HepG2 (cell line): ENCODE data around the gene ARMH3. TPM values are rescaled to one million over a fixed set of nuclear protein-coding genes. Genes with fewer than 3 reads are reported as not detected.

Experiments used
- ATAC-seq: fragments of 200-7000 bp; cut with Tn5 transposase; 3 replicates; pipeline ENCODE4 v1.9.1; 2020; ENCODE audit warnings: mild to moderate bottlenecking, moderate library complexity
- BruUV-seq: library from RNA; stranded (reverse); fragments of 400-500 nt; replicated peaks from 2 replicates; lab custom pipeline; 2021; lab: Mats Ljungman, UMichigan
- CTCF ChIA-PET: fragments of 300-600 bp; formaldehyde crosslinking; extraction: SDS; loops from one replicate; lab custom pipeline; 2021; ENCODE audit warnings: low total read pairs, inconsistent platforms, low intra/inter-chr PET ratio; lab: Yijun Ruan, JAX
- POLR2A ChIA-PET: fragments of 350-600 bp; sonication (Branson Sonifier 250); formaldehyde crosslinking; loops from one replicate; lab custom pipeline; 2020; ENCODE audit warnings: antibody characterized with exemption, inconsistent platforms; lab: Yijun Ruan, JAX
- DNase-seq: peaks from one replicate; pipeline ENCODE4 v3.0.0-alpha.2; 2015; ENCODE audit warnings: low spot score
- FAIRE-seq: peaks from 3 replicates; lab custom pipeline; 2011; peaks lifted over from hg19 to GRCh38; lab: Jason Lieb, UNC
- H2AFZ ChIP-seq: one replicate; pipeline ENCODE4 v1.6.1; 2011; ENCODE audit warnings: low read length, inconsistent platforms
- H3K27ac ChIP-seq: fragments of 300-600 bp; 3 replicates; pipeline ENCODE4 v1.8.0; 2011; ENCODE audit warnings: mixed run types, mild to moderate bottlenecking, mixed read lengths, low read length, inconsistent platforms; ENCODE audit not compliant: insufficient read depth; ENCODE audit errors: extremely low read length
- H3K27me3 ChIP-seq, 2 experiments: fragments of 200-600 bp in 1 of 2; 2 replicates in 1 of 2; 3 replicates in 1 of 2; pipeline versions ENCODE4 v1.6.0 to v1.8.0; 2011; ENCODE audit warnings: low read length in 2 of 2, mild to moderate bottlenecking in 2 of 2, moderate library complexity in 2 of 2, inconsistent platforms in 1 of 2; ENCODE audit not compliant: insufficient read depth in 2 of 2, control insufficient read depth in 1 of 2
- H3K36me3 ChIP-seq, 2 experiments: fragments of 200-600 bp in 1 of 2; replicated peaks in 1 of 2; 2 replicates in 1 of 2; 3 replicates in 1 of 2; pipeline versions ENCODE4 v1.5.1 to v1.8.0; 2011; ENCODE audit warnings: low read length in 2 of 2, inconsistent platforms in 1 of 2; ENCODE audit not compliant: insufficient read depth in 2 of 2, control insufficient read depth in 1 of 2
- H3K4me1 ChIP-seq: 2 replicates; pipeline ENCODE4 v1.5.1; 2012; ENCODE audit warnings: low read length, inconsistent platforms; ENCODE audit not compliant: insufficient read depth
- H3K4me2 ChIP-seq: 2 replicates; pipeline ENCODE4 v1.6.0; 2011; ENCODE audit warnings: low read depth, low read length, inconsistent platforms
- H3K4me3 ChIP-seq, 3 experiments: fragments of 200-600 bp in 1 of 3; sonication (generic), shearing (Covaris generic) in 1 of 3; replicated peaks in 1 of 3; 2 replicates each; pipeline ENCODE4 v1.5.1; 2011 to 2016; ENCODE audit warnings: low read length in 3 of 3, inconsistent platforms in 2 of 3, low read depth in 2 of 3, mild to moderate bottlenecking in 2 of 3, control low read depth in 1 of 3, mixed read lengths in 1 of 3; ENCODE audit not compliant: insufficient read depth in 1 of 3
- H3K79me2 ChIP-seq: one replicate; pipeline ENCODE4 v1.6.1; 2011; ENCODE audit warnings: low read length, inconsistent platforms; ENCODE audit not compliant: insufficient read depth
- H3K9ac ChIP-seq: 2 replicates; pipeline ENCODE4 v1.6.0; 2011; ENCODE audit warnings: mild to moderate bottlenecking, low read depth, low read length, inconsistent platforms; ENCODE audit not compliant: insufficient read depth
- H3K9me3 ChIP-seq: 2 replicates; pipeline ENCODE4 v1.5.1; 2012; ENCODE audit warnings: mild to moderate bottlenecking, low read length
- H4K20me1 ChIP-seq: 2 replicates; pipeline ENCODE4 v1.6.0; 2011; ENCODE audit warnings: inconsistent platforms, mild to moderate bottlenecking, low read length, moderate library complexity; ENCODE audit not compliant: insufficient read depth
- DMTF1 ChIP-seq: sonication (generic); formaldehyde crosslinking; IDR thresholded peaks from 2 replicates; pipeline ENCODE4 v1.4.0; 2020; ENCODE audit warnings: mild to moderate bottlenecking, missing genetic modification reagents
- FOXP1 ChIP-seq, 2 experiments: fragments of 450-650 bp in 1 of 2; IDR thresholded peaks; 2 replicates each; pipeline ENCODE4 v1.6.1; 2017 to 2018; ENCODE audit warnings: antibody characterized with exemption in 1 of 2
- MLX ChIP-seq: IDR thresholded peaks from 2 replicates; pipeline ENCODE4 v1.6.1; 2016
- RORA ChIP-seq: sonication (generic); formaldehyde crosslinking; IDR thresholded peaks from 2 replicates; pipeline ENCODE4 v1.5.0; 2020; ENCODE audit warnings: mild to moderate bottlenecking, missing genetic modification reagents, moderate library complexity
- SRSF1 ChIP-seq: fragments of 200-400 bp; formaldehyde crosslinking; optimal IDR thresholded peaks from 2 replicates; pipeline ENCODE3; 2017; ENCODE audit warnings: mild to moderate bottlenecking, low read depth, low read length, moderate library complexity
- TFDP1 ChIP-seq: IDR thresholded peaks from 2 replicates; pipeline ENCODE4 v1.6.1; 2016; ENCODE audit warnings: missing compliant biosample characterization, missing genetic modification reagents, borderline replicate concordance
- ZKSCAN5 ChIP-seq: sonication (generic); formaldehyde crosslinking; IDR thresholded peaks from 2 replicates; pipeline ENCODE4 v1.5.1; 2020; ENCODE audit warnings: mild to moderate bottlenecking, missing genetic modification reagents
- ZNF510 ChIP-seq: sonication (generic); formaldehyde crosslinking; IDR thresholded peaks from 2 replicates; pipeline ENCODE4 v1.4.0; 2020; ENCODE audit warnings: low read depth, mild to moderate bottlenecking, missing genetic modification reagents
- ZNF770 ChIP-seq: sonication (generic); formaldehyde crosslinking; IDR thresholded peaks from 2 replicates; pipeline ENCODE4 v1.5.0; 2020; ENCODE audit warnings: mild to moderate bottlenecking, missing genetic modification reagents
- WGBS: methylation state at CpG from one replicate; pipeline ENCODE4 v1.1.6; 2017; ENCODE audit warnings: low lambda C conversion rate; 5-methylcytosine and 5-hydroxymethylcytosine counted together
- in situ Hi-C: cut with HindIII; loops from 2 replicates; pipeline ENCODE4 v1.10.0; 2017; ENCODE audit warnings: low pct_unique_long_range_greater_than_20kb; ENCODE audit not compliant: extremely low pct_ligation_motif_present
- intact Hi-C: fragments of 100-400 bp; cut with micrococcal nuclease; formaldehyde crosslinking; loops from one replicate; pipeline ENCODE4 v1.10.0; 2022; ENCODE audit not compliant: unreplicated experiment
- polyA plus RNA-seq, 8 experiments: library from polyadenylated mRNA; depleted of rRNA in 3 of 8; stranded (reverse) in 7 of 8; unstranded in 1 of 8; fragments of >200 nt; fragmentation: Illumina TruSeq in 4 of 8; extraction: Trizol in 4 of 8; gene quantifications; 2 replicates each; pipeline versions ENCODE4 v1.2.1 to v1.2.3, GENCODE V29; 2011 to 2016; ENCODE audit warnings: low read depth in 4 of 8, missing spikeins in 1 of 8, mixed read lengths in 1 of 8; ENCODE audit not compliant: insufficient read depth in 1 of 8
- total RNA-seq, 5 experiments: library from RNA; depleted of rRNA; stranded (reverse); fragments of >200 nt; fragmentation: Illumina TruSeq; extraction: Trizol; gene quantifications; 2 replicates each; pipeline ENCODE4 v1.2.3, GENCODE V29; 2016; ENCODE audit warnings: low read depth in 1 of 5

ARMH3 gene
- total and polyA plus RNA-seq, 2 of the 13 experiments (the other 11 are each of a cell fraction or from before 2014, with no cell fraction given) = 8.4 to 16.9 TPM

GRCh38 chr10:101859530-101859929 lies 196.4 kb downstream of the ARMH3 start:
- Histone ChIP-seq H3K4me1 (peaks cover 6% of the 10 kb centered on the region; the same call in 1 of the 2 replicates), H3K79me2 (no peaks in the 10 kb centered on the region), H3K27ac (no peak overlapping the region)
- in situ Hi-C loops = no loop called here
- ChIA-PET CTCF (no interaction called here), POLR2A (no interaction called here)
- no peak for FAIRE-seq
- intact Hi-C loops = no loop called here
- DNase-seq = no peak
- WGBS = 95% methylated on average over 2 of the region's 2 CpGs
- TF ChIP-seq FOXP1 (IDR thresholded peaks at IDR 0.05) (no peak), FOXP1 (CRISPR knock-in tag; IDR thresholded peaks at IDR 0.05) (peak; percentile 33; the same call in 1 of the 2 replicates), RORA (CRISPR knock-in tag) (no peak), DMTF1 (no peak)
- TF ChIP-seq, all 625 proteins: peak for 1
- Histone ChIP-seq H3K36me3 (no peaks in the 10 kb centered on the region), H3K4me2 (no peak overlapping the region), H4K20me1 (no peaks in the 10 kb centered on the region), H3K9me3 (no peaks in the 10 kb centered on the region), H3K9ac (no peak overlapping the region), H3K27me3 (no peaks in the 10 kb centered on the region), H3K4me3 (no peak overlapping the region), H2AFZ (no peak overlapping the region)
- peak; percentile 46; the same call in 2 of the 3 replicates for ATAC-seq
- no TSS peak for BruUV-seq

GRCh38 chr10:101858723-101859500 lies 197.1 kb downstream of the ARMH3 start:
- Histone ChIP-seq H3K9ac (no peak overlapping the region), H2AFZ (no peak overlapping the region), H3K27me3 (no peaks in the 10 kb centered on the region), H3K9me3 (no peaks in the 10 kb centered on the region), H3K4me1 (peaks cover 6% of the 10 kb centered on the region; the same call in 1 of the 2 replicates), H3K79me2 (no peaks in the 10 kb centered on the region), H3K4me2 (no peak overlapping the region), H3K4me3 (no peak overlapping the region), H4K20me1 (no peaks in the 10 kb centered on the region), H3K36me3 (no peaks in the 10 kb centered on the region), H3K27ac (no peak overlapping the region)
- FAIRE-seq = no peak
- WGBS = 67% methylated on average over 3 of the region's 3 CpGs
- intact Hi-C loops = no loop called here
- POLR2A ChIA-PET = interaction anchor here (1.2 kb wide), 1 partner anchor 40 kb away, joined by 3 read pairs; no protein-coding TSS in a partner anchor
- BruUV-seq = no TSS peak
- TF ChIP-seq ZNF510 (CRISPR knock-in tag) = no peak
- TF ChIP-seq MLX = no peak
- TF ChIP-seq ZKSCAN5 (CRISPR knock-in tag) = no peak
- TF ChIP-seq TFDP1 (CRISPR knock-in tag) = no peak
- TF ChIP-seq ZNF770 = no peak
- no peak for TF ChIP-seq SRSF1
- no peak for ATAC-seq
- in situ Hi-C loops = no loop called here
- CTCF ChIA-PET = no interaction called here
- no peak for DNase-seq
